Measurements from ENCODE around the gene TBC1D2B.
A peak's percentile ranks its signal among the peaks of the same experiment; 100 is the strongest.
"Not testable (repeated sequence)": the region's sequence is repeated elsewhere in the genome, so short reads cannot be mapped to it uniquely, and the experiment has no call there.

Gene TBC1D2B

GRCh38 chr15:78000091-78000926 is 77.2 kb downstream of the TBC1D2B start:
- Histone ChIP-seq H3K27me3 (ENCODE audit: insufficient read depth, poor library complexity, severe bottlenecking) (no peaks in the 10 kb centered on the region), H3K4me3 (replicated peaks; ENCODE audit: insufficient read depth, low read length) (no peak overlapping the region), H3K27ac (replicated peaks) (peak overlapping the region; percentile 14)
- TF ChIP-seq CTCF (IDR thresholded peaks at IDR 0.05; ENCODE audit: insufficient read depth, low read length) (peak; percentile 71), SPI1 (IDR thresholded peaks at IDR 0.05; ENCODE audit: borderline replicate concordance, low read depth) (no peak)
- DNase-seq (ENCODE audit: low read depth in 1 of 2, low spot score in 1 of 2) = peak; percentile 67 to 85

GRCh38 chr15:77999486-77999885 is 78.0 kb downstream of the TBC1D2B start:
- Histone ChIP-seq H3K27me3 (ENCODE audit: insufficient read depth, poor library complexity, severe bottlenecking) (no peaks in the 10 kb centered on the region), H3K4me3 (replicated peaks; ENCODE audit: insufficient read depth, low read length) (no peak overlapping the region), H3K27ac (replicated peaks) (no peak overlapping the region)
- TF ChIP-seq GABPA (IDR thresholded peaks at IDR 0.05; ENCODE audit: low read depth) (no peak), SPI1 (IDR thresholded peaks at IDR 0.05; ENCODE audit: borderline replicate concordance, low read depth) (no peak), POLR2AphosphoS5 (IDR thresholded peaks at IDR 0.05; ENCODE audit: low read depth) (no peak), CTCF (IDR thresholded peaks at IDR 0.05; ENCODE audit: insufficient read depth, low read length) (no peak)
- DNase-seq (ENCODE audit: low read depth in 1 of 2, low spot score in 1 of 2) = no peak

DNA sequence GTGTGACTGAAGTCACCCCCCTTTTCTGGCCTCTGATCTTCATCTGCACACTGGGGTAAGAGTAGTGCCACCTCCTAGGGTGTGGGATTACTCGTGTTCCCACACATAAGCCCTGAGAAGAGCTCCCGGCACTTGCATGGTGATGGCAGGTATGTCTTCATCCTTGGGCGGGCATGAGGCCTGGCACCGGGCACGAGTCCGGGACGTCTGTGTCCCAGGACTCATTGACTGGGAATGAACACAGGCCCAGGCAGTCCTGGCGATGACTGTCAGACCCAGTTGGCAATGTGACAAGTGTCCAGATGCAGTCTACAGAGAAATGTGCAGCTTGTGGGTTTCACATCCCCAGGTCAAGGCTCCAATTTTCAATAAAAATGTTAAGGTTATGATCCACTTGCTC is 78.9 kb downstream of the TBC1D2B start:
- Histone ChIP-seq H3K27me3 (ENCODE audit: insufficient read depth, poor library complexity, severe bottlenecking) (no peaks in the 10 kb centered on the region), H3K4me3 (replicated peaks; ENCODE audit: insufficient read depth, low read length) (no peak overlapping the region), H3K27ac (replicated peaks) (no peak overlapping the region)
- TF ChIP-seq CTCF (IDR thresholded peaks at IDR 0.05; ENCODE audit: insufficient read depth, low read length) (no peak), GABPA (IDR thresholded peaks at IDR 0.05; ENCODE audit: low read depth) (no peak), SPI1 (IDR thresholded peaks at IDR 0.05; ENCODE audit: borderline replicate concordance, low read depth) (no peak), POLR2AphosphoS5 (IDR thresholded peaks at IDR 0.05; ENCODE audit: low read depth) (no peak)
- TF ChIP-seq, protein P1, sequence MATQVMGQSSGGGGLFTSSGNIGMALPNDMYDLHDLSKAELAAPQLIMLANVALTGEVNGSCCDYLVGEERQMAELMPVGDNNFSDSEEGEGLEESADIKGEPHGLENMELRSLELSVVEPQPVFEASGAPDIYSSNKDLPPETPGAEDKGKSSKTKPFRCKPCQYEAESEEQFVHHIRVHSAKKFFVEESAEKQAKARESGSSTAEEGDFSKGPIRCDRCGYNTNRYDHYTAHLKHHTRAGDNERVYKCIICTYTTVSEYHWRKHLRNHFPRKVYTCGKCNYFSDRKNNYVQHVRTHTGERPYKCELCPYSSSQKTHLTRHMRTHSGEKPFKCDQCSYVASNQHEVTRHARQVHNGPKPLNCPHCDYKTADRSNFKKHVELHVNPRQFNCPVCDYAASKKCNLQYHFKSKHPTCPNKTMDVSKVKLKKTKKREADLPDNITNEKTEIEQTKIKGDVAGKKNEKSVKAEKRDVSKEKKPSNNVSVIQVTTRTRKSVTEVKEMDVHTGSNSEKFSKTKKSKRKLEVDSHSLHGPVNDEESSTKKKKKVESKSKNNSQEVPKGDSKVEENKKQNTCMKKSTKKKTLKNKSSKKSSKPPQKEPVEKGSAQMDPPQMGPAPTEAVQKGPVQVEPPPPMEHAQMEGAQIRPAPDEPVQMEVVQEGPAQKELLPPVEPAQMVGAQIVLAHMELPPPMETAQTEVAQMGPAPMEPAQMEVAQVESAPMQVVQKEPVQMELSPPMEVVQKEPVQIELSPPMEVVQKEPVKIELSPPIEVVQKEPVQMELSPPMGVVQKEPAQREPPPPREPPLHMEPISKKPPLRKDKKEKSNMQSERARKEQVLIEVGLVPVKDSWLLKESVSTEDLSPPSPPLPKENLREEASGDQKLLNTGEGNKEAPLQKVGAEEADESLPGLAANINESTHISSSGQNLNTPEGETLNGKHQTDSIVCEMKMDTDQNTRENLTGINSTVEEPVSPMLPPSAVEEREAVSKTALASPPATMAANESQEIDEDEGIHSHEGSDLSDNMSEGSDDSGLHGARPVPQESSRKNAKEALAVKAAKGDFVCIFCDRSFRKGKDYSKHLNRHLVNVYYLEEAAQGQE (IDR thresholded peaks at IDR 0.05; ENCODE audit: insufficient replicate concordance, low read depth) = no peak
- DNase-seq (ENCODE audit: low read depth in 1 of 2, low spot score in 1 of 2) = no peak

- H3K27me3 ChIP-seq (ENCODE audit: insufficient read depth, poor library complexity, severe bottlenecking); DNase-seq (ENCODE audit: low read depth in 1 of 2, low spot score in 1 of 2); H3K4me3 ChIP-seq (replicated peaks; ENCODE audit: insufficient read depth, low read length); H3K27ac ChIP-seq (replicated peaks): not testable (repeated sequence)
These were observed 79.6 kb downstream of the TBC1D2B start for GRCh38 chr15:77997761-77998554.

DNA sequence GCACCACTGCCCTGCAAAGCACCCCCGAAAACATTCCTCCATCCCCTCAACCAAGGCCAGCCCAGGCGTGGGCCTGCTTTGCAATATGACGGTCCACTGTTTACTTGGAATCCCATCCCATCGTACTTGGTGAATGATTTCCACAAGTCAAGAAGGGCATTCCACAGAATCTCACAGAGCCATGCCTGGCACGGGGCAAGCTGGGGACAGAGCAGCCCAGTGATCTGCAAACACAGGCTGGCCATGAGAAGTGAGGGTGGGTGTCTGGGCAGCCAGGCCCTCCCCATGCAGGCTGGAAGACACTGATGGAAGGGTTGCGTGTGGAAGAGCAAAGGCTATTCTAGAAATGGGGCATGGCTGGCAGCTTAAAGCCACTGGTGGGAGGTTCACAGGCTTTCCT is 80.3 kb downstream of the TBC1D2B start:
- H3K27me3 ChIP-seq (ENCODE audit: insufficient read depth, poor library complexity, severe bottlenecking); H3K4me3 ChIP-seq (replicated peaks; ENCODE audit: insufficient read depth, low read length); DNase-seq (ENCODE audit: low read depth in 1 of 2, low spot score in 1 of 2); H3K27ac ChIP-seq (replicated peaks): not testable (repeated sequence)

- not testable (repeated sequence) for H3K27ac ChIP-seq (replicated peaks); H3K4me3 ChIP-seq (replicated peaks; ENCODE audit: insufficient read depth, low read length); H3K27me3 ChIP-seq (ENCODE audit: insufficient read depth, poor library complexity, severe bottlenecking); DNase-seq (ENCODE audit: low read depth in 1 of 2, low spot score in 1 of 2)
These were observed 80.8 kb downstream of the TBC1D2B start for GRCh38 chr15:77996713-77997171.

DNA sequence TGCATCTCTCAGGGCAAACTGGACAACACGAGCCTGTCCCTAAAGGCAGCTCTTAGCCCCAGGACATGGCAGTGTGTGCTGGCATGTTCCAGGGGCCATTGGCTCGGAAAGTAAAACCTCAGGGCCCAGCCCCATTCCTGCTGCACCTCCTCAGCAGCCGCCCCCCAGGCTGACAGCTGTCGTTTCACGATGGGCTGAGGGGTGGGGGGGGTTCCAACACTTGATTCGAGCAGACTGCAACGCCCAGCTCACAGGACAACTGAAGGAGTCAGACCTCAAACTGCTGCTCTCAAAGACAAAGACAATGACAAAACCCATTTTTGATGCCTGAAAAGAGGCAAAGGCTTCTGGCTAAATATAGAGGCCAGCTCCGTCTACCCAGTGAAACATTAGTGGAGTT is 81.3 kb downstream of the TBC1D2B start:
- not testable (repeated sequence) for H3K27ac ChIP-seq (replicated peaks); H3K4me3 ChIP-seq (replicated peaks; ENCODE audit: insufficient read depth, low read length); H3K27me3 ChIP-seq (ENCODE audit: insufficient read depth, poor library complexity, severe bottlenecking); DNase-seq (ENCODE audit: low read depth in 1 of 2, low spot score in 1 of 2)

DNA sequence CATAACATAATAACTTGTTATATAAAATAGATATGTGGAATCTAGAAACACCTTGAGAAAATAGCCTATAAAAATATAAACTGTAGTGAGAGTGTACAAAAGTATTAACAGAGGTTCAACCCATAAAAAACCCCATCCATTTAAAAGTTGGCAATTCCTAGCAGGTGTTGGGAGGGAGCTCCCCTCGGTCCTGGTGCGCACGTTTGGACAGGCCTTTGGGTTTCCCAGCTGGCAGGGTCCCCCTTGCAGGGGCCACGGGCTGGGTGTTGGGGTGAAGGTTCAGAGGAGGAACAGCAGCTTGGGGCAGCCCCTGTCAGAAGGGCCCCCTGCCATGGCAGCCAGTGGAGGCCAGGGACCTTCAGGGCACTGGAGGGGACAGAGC is 82.0 kb downstream of the TBC1D2B start:
- not testable (repeated sequence) for DNase-seq (ENCODE audit: low read depth in 1 of 2, low spot score in 1 of 2); H3K27ac ChIP-seq (replicated peaks); H3K27me3 ChIP-seq (ENCODE audit: insufficient read depth, poor library complexity, severe bottlenecking); H3K4me3 ChIP-seq (replicated peaks; ENCODE audit: insufficient read depth, low read length)

Data from HL-60 (cell line).